Measurements from ENCODE around the gene CEP72.

The CEP72 gene

GRCh38 chr5:661891-662750 lies 50.0 kb downstream of the CEP72 start:
- DNase-seq, result no peak

GRCh38 chr5:662751-663435 lies 50.8 kb downstream of the CEP72 start:
- no peak for DNase-seq

- DNase-seq, result no peak
Observed at GRCh38 chr5:663436-664342, 51.5 kb downstream of the CEP72 start.

GRCh38 chr5:664343-664993 lies 52.3 kb downstream of the CEP72 start:
- no peak for DNase-seq

- DNase-seq, result no peak
Observed at GRCh38 chr5:664994-665360, 52.8 kb downstream of the CEP72 start.

- no peak for DNase-seq
Observed at GRCh38 chr5:665541-665955, 53.4 kb downstream of the CEP72 start.

- no peak for DNase-seq
Observed at GRCh38 chr5:665956-666711, 54.0 kb downstream of the CEP72 start.

GRCh38 chr5:666816-667498 lies 54.8 kb downstream of the CEP72 start:
- DNase-seq, result no peak

- no peak for DNase-seq
Observed at GRCh38 chr5:668283-668995, 56.3 kb downstream of the CEP72 start.

GRCh38 chr5:669111-669841 lies 57.1 kb downstream of the CEP72 start:
- DNase-seq, result peak; percentile 52

GRCh38 chr5:669842-670395 lies 57.8 kb downstream of the CEP72 start:
- DNase-seq, result no peak

- DNase-seq, result no peak
Observed at GRCh38 chr5:670396-671270, 58.5 kb downstream of the CEP72 start.

GRCh38 chr5:671459-672328 lies 59.6 kb downstream of the CEP72 start:
- peak; percentile 78 for DNase-seq

GRCh38 chr5:672329-673160 lies 60.4 kb downstream of the CEP72 start:
- DNase-seq, result peak; percentile 79

- no peak for DNase-seq
Observed at GRCh38 chr5:673161-673830, 61.2 kb downstream of the CEP72 start.
